Kidney (tissue), 14 donors: ENCODE data around the gene PLAC1. TPM values are rescaled to one million over a fixed set of nuclear protein-coding genes. Genes with fewer than 3 reads are reported as not detected.
A peak's percentile ranks its signal among the peaks of the same experiment; 100 is the strongest.

ENCODE experiments used
- DNase-seq, 5 donors: peaks; one replicate each; pipeline ENCODE4 v3.0.0-alpha.2; 2013 to 2020
- FAIRE-seq: peaks from 2 replicates; lab custom pipeline; 2012; peaks lifted over from hg19 to GRCh38; lab: Jason Lieb, UNC
- H3K27ac ChIP-seq, 2 donors: one replicate each; pipeline ENCODE4 v1.7.0; 2013; ENCODE audit warnings: low read depth in 2 of 2, low read length in 2 of 2, inconsistent platforms in 1 of 2
- H3K27me3 ChIP-seq: one replicate; pipeline ENCODE4 v1.7.1; 2013; ENCODE audit warnings: low read length, inconsistent platforms; ENCODE audit not compliant: control insufficient read depth, insufficient read depth
- H3K36me3 ChIP-seq, 3 donors: one replicate each; pipeline versions ENCODE4 v1.7.0 to v1.7.1; 2013; ENCODE audit warnings: low read length in 3 of 3, control low read depth in 1 of 3, inconsistent platforms in 1 of 3; ENCODE audit not compliant: insufficient read depth in 3 of 3, control insufficient read depth in 2 of 3
- H3K4me1 ChIP-seq, 3 donors: one replicate each; pipeline versions ENCODE4 v1.7.0 to v1.7.1; 2013; ENCODE audit warnings: low read length in 3 of 3, inconsistent platforms in 1 of 3, low read depth in 1 of 3; ENCODE audit not compliant: control insufficient read depth in 2 of 3, insufficient read depth in 2 of 3
- H3K4me3 ChIP-seq, 3 donors: one replicate each; pipeline versions ENCODE4 v1.7.0 to v1.8.1; 2013; ENCODE audit warnings: low read length in 3 of 3, control low read depth in 1 of 3, inconsistent platforms in 1 of 3
- H3K9ac ChIP-seq, 3 donors: one replicate each; pipeline versions ENCODE4 v1.7.0 to v1.7.1; 2013; ENCODE audit warnings: low read length in 3 of 3, control low read depth in 1 of 3, inconsistent platforms in 1 of 3
- H3K9me3 ChIP-seq, 3 donors: one replicate each; pipeline versions ENCODE4 v1.7.0 to v1.7.1; 2013; ENCODE audit warnings: low read length in 3 of 3, control low read depth in 1 of 3, inconsistent platforms in 1 of 3; ENCODE audit not compliant: control insufficient read depth in 2 of 3, insufficient read depth in 1 of 3
- intact Hi-C: fragments of 100-400 bp; cut with DNase I; formaldehyde crosslinking; loops from one replicate; pipeline ENCODE4 v1.11.1; 2022
- polyA plus RNA-seq: library from polyadenylated mRNA; stranded (reverse); fragments of 350-450 nt; fragmentation: Illumina TruSeq; extraction: RNeasy Lipid Tissue Mini Kit (QIAGEN cat#74804); gene quantifications from one replicate; pipeline ENCODE4 v1.2.3, GENCODE V29; 2014; ENCODE audit warnings: low read depth, low replicate concordance; ENCODE audit not compliant: insufficient read depth
- total RNA-seq: library from RNA; stranded (reverse); fragmentation: NEBNext Ultra II Directional; extraction: Animal tissue kit (Norgen Biotek cat#: 25700); gene quantifications from one replicate; pipeline ENCODE4 v1.2.1, GENCODE V29; 2021
- TF ChIP-seq, protein P1 (sequence below): IDR thresholded peaks from 3 replicates; pipeline ENCODE4 v1.5.1; 2012; ENCODE audit warnings: mild to moderate bottlenecking, moderate library complexity, borderline replicate concordance; ENCODE audit not compliant: insufficient read depth; ENCODE audit errors: extremely low read depth
- donor health status: control.
- donor health status: control.
- donor health status: control.
- donor health status: control.
- donor health status: control.
- donor health status: DM: yes; HTN: yes; CAD: no.
- donor health status: Normal renal cell carcinoma (clear cell type).

PLAC1 gene
- total and polyA plus RNA-seq, 2 donors from 2014 or later, result not detected

DNA sequence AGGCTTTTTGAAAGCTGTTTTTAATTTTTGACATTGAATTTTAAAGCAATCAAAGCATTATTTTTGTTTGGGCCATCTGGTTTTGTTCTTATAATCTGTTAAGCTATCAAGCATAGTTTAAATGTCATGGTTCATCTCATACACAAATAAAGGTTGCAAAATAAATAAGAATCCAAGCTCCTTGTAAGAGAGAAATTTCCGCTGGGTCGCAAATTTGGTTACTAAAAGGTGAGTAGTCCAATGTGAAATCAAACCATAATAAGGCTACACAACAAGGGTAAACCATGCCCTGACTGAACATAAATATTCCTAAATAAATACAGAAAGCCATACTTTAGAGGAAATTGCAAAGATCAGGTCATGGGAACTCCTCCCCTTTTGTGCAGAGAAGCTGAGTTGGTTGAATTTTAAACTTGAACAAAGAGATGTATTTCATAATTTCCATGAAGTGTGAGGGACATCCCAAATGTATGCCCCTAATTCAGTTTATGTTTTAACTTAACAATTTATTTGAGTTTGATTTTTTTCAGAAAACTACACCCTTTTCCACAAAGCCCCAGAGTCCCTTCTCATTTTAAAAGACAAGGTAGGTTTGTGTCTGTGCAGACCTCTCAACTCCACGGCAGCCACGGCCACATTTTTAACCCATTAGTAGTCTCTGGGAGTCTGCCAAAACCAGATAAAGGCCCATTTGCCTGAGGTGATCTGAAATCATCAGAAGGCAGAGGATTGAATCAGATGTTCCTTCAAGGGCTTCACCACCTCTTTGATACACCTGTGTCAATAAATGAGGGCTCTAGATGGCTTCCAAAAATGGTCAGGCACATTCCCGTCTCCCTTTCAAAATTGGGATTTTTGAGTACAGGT, 85.2 kb downstream of the PLAC1 start:
- Histone ChIP-seq H3K4me3 (no peak overlapping the region), H3K27me3 (no peaks in the 10 kb centered on the region), H3K9ac (no peak overlapping the region), H3K36me3 (no peaks in the 10 kb centered on the region), H3K4me1 (no peaks in the 10 kb centered on the region), H3K27ac (no peak overlapping the region), H3K9me3 (no peaks in the 10 kb centered on the region)
- FAIRE-seq, result no peak
- intact Hi-C loops, result no loop called here
- TF ChIP-seq, protein P1, sequence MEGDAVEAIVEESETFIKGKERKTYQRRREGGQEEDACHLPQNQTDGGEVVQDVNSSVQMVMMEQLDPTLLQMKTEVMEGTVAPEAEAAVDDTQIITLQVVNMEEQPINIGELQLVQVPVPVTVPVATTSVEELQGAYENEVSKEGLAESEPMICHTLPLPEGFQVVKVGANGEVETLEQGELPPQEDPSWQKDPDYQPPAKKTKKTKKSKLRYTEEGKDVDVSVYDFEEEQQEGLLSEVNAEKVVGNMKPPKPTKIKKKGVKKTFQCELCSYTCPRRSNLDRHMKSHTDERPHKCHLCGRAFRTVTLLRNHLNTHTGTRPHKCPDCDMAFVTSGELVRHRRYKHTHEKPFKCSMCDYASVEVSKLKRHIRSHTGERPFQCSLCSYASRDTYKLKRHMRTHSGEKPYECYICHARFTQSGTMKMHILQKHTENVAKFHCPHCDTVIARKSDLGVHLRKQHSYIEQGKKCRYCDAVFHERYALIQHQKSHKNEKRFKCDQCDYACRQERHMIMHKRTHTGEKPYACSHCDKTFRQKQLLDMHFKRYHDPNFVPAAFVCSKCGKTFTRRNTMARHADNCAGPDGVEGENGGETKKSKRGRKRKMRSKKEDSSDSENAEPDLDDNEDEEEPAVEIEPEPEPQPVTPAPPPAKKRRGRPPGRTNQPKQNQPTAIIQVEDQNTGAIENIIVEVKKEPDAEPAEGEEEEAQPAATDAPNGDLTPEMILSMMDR, result no peak
- DNase-seq, result no peak

DNA sequence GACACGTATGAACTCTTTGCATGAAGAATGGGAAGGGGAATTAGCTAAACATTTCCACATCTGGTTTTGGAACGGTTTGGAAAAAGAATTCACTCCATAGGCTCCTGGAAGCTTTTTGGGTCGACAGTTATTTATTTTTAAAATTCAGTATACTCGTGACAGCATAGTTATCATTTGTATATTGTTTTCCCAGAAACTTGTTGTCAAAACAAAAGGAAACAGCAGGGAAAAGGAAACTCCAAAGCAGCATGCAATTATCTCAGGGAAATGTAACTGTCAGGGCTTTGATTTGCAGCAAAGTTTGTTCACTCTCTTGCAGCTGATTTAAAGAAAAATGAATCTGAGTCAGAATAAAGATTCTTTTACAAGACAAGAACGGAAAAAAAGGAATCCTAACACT, 86.5 kb downstream of the PLAC1 start:
- no peaks in the 10 kb centered on the region for H3K4me1 ChIP-seq
- H3K36me3 ChIP-seq, result no peaks in the 10 kb centered on the region
- FAIRE-seq (no peak), DNase-seq (peak in 1 of 5 donors; percentile 64)
- no peak overlapping the region for H3K27ac ChIP-seq
- H3K27me3 ChIP-seq, result no peaks in the 10 kb centered on the region
- H3K4me3 ChIP-seq, result no peak overlapping the region
- TF ChIP-seq, protein P1, result no peak
- no peak overlapping the region for H3K9ac ChIP-seq
- intact Hi-C loops, result no loop called here
- no peaks in the 10 kb centered on the region for H3K9me3 ChIP-seq

- H3K27me3 ChIP-seq, result no peaks in the 10 kb centered on the region
Observed at GRCh38 chrX:134570899-134571298, 87.4 kb downstream of the PLAC1 start.

More at GRCh38 chrX:134570899-134571298, 87.4 kb downstream of the PLAC1 start:
- intact Hi-C loops, result no loop called here
- H3K27ac ChIP-seq, result no peak overlapping the region
- TF ChIP-seq, protein P1, result no peak
- H3K4me1 ChIP-seq, result no peaks in the 10 kb centered on the region
- H3K9ac ChIP-seq, result no peak overlapping the region
- H3K4me3 ChIP-seq, result no peak overlapping the region
- DNase-seq (no peak), FAIRE-seq (peak; percentile 70)
- H3K36me3 ChIP-seq, result no peaks in the 10 kb centered on the region
- no peaks in the 10 kb centered on the region for H3K9me3 ChIP-seq
